ENCODE results near the gene CDH2. TPM values are rescaled to one million over a fixed set of nuclear protein-coding genes. Genes with fewer than 3 reads are reported as not detected.
A peak's percentile ranks its signal among the peaks of the same experiment; 100 is the strongest.

The CDH2 gene
- total and polyA plus RNA-seq, 2 experiments from 2014 or later: 81.8 to 117 TPM

GRCh38 chr18:28178720-28179119 is 1.8 kb upstream of the CDH2 start:
- Histone ChIP-seq H3K4me3 (peak overlapping the region; percentile 81), H3K4me1 (ENCODE audit: insufficient read depth) (no peaks in the 10 kb centered on the region), H3K4me2 (peak overlapping the region; percentile 90), H4K20me1 (ENCODE audit: insufficient read depth, poor library complexity, severe bottlenecking) (no peaks in the 10 kb centered on the region), H3K27me3 (peaks cover 4% of the 10 kb centered on the region), H3K9me3 (ENCODE audit: low read depth) (no peaks in the 10 kb centered on the region), H2AFZ (peak overlapping the region; percentile 75), H3K27ac (peak overlapping the region; percentile 76), H3K79me2 (peaks cover 43% of the 10 kb centered on the region), H3K36me3 (replicated peaks; ENCODE audit: insufficient read depth, low read depth) (no peaks in the 10 kb centered on the region), H3K9me2 (replicated peaks; ENCODE audit: insufficient read depth) (no peaks in the 10 kb centered on the region)
- TF ChIP-seq EZH2phosphoT487 (IDR thresholded peaks at IDR 0.05; ENCODE audit: low read depth, severe bottlenecking, unreplicated experiment) (no peak), CTCF (IDR thresholded peaks at IDR 0.05; ENCODE audit: poor library complexity) (no peak), EZH2 (IDR thresholded peaks at IDR 0.05; ENCODE audit: borderline replicate concordance) (no peak)
- DNase-seq (ENCODE audit: low spot score): peak; percentile 34
- 16% methylated on average over 6 of the region's 6 CpGs for WGBS (ENCODE audit: low lambda C conversion rate, missing lambda C conversion rate)

- DNase-seq (ENCODE audit: low spot score): peak; percentile 82
- Histone ChIP-seq H3K27ac (peak overlapping the region; percentile 76), H4K20me1 (ENCODE audit: insufficient read depth, poor library complexity, severe bottlenecking) (no peaks in the 10 kb centered on the region), H3K79me2 (peaks cover 49% of the 10 kb centered on the region), H2AFZ (peak overlapping the region; percentile 75), H3K4me2 (peak overlapping the region; percentile 90), H3K27me3 (peaks cover 4% of the 10 kb centered on the region), H3K9me3 (ENCODE audit: low read depth) (no peaks in the 10 kb centered on the region), H3K4me3 (peak overlapping the region; percentile 81), H3K9me2 (replicated peaks; ENCODE audit: insufficient read depth) (no peaks in the 10 kb centered on the region), H3K36me3 (replicated peaks; ENCODE audit: insufficient read depth, low read depth) (no peaks in the 10 kb centered on the region), H3K4me1 (ENCODE audit: insufficient read depth) (no peaks in the 10 kb centered on the region)
- TF ChIP-seq EZH2 (IDR thresholded peaks at IDR 0.05; ENCODE audit: borderline replicate concordance) (no peak), EZH2phosphoT487 (IDR thresholded peaks at IDR 0.05; ENCODE audit: low read depth, severe bottlenecking, unreplicated experiment) (no peak), CTCF (IDR thresholded peaks at IDR 0.05; ENCODE audit: poor library complexity) (no peak)
- WGBS (ENCODE audit: low lambda C conversion rate, missing lambda C conversion rate): under 1% methylated on average over 29 of the region's 83 CpGs
These were observed 1.1 kb upstream of the CDH2 start for GRCh38 chr18:28177828-28178635.

GRCh38 chr18:28176698-28176947 is 307 bp downstream of the CDH2 start:
- TF ChIP-seq EZH2 (IDR thresholded peaks at IDR 0.05; ENCODE audit: borderline replicate concordance): no peak
- TF ChIP-seq EZH2phosphoT487 (IDR thresholded peaks at IDR 0.05; ENCODE audit: low read depth, severe bottlenecking, unreplicated experiment): no peak
- no peak for TF ChIP-seq CTCF (IDR thresholded peaks at IDR 0.05; ENCODE audit: poor library complexity)
- H3K79me2 ChIP-seq: peaks cover 63% of the 10 kb centered on the region
- peak overlapping the region; percentile 75 for H3K27ac ChIP-seq
- no peaks in the 10 kb centered on the region for H3K9me3 ChIP-seq (ENCODE audit: low read depth)
- peak overlapping the region; percentile 41 for H3K4me3 ChIP-seq
- H3K4me2 ChIP-seq: peak overlapping the region; percentile 87
- H2AFZ ChIP-seq: no peak overlapping the region
- H4K20me1 ChIP-seq (ENCODE audit: insufficient read depth, poor library complexity, severe bottlenecking): no peaks in the 10 kb centered on the region
- H3K4me1 ChIP-seq (ENCODE audit: insufficient read depth): no peaks in the 10 kb centered on the region
- no peaks in the 10 kb centered on the region for H3K36me3 ChIP-seq (replicated peaks; ENCODE audit: insufficient read depth, low read depth)
- no peaks in the 10 kb centered on the region for H3K9me2 ChIP-seq (replicated peaks; ENCODE audit: insufficient read depth)
- whole genome bisulfite sequencing (ENCODE audit: low lambda C conversion rate, missing lambda C conversion rate): 0% methylated on average over 10 of the region's 38 CpGs
- H3K27me3 ChIP-seq: peaks cover 4% of the 10 kb centered on the region
- DNase-seq (ENCODE audit: low spot score): no peak
